Psoas muscle (tissue), 8 donors: ENCODE results near the gene TRAK1. TPM values are rescaled to one million over a fixed set of nuclear protein-coding genes. Genes with fewer than 3 reads are reported as not detected.

Source experiments
- ATAC-seq, 4 donors: fragments of 200-7000 bp; cut with Tn5 transposase; one replicate each; pipeline ENCODE4 v1.9.1; 2020; ENCODE audit warnings: moderate library complexity in 3 of 4, mild to moderate bottlenecking in 2 of 4
- DNase-seq, 2 donors: peaks; one replicate each; pipeline ENCODE4 v3.0.0-alpha.2; 2020
- H3K27ac ChIP-seq: fragments of 200-600 bp; one replicate; pipeline ENCODE4 v1.8.0; 2022
- H3K27me3 ChIP-seq, 3 donors: fragments of 200-600 bp in 1 of 3; one replicate each; pipeline versions ENCODE4 v1.6.1 to v1.8.0; 2013 to 2022; ENCODE audit warnings: low read length in 2 of 3, mild to moderate bottlenecking in 2 of 3, moderate library complexity in 1 of 3; ENCODE audit not compliant: insufficient read depth in 3 of 3
- H3K36me3 ChIP-seq, 2 donors: fragments of 200-600 bp in 1 of 2; one replicate each; pipeline versions ENCODE4 v1.6.1 to v1.8.0; 2013 to 2022; ENCODE audit warnings: low read depth in 1 of 2, mild to moderate bottlenecking in 1 of 2, moderate library complexity in 1 of 2; ENCODE audit not compliant: insufficient read depth in 1 of 2
- H3K4me1 ChIP-seq: fragments of 200-600 bp; one replicate; pipeline ENCODE4 v1.8.0; 2022
- H3K4me3 ChIP-seq: fragments of 200-600 bp; one replicate; pipeline ENCODE4 v1.8.0; 2022; ENCODE audit warnings: mild to moderate bottlenecking
- H3K9me3 ChIP-seq: fragments of 200-600 bp; one replicate; pipeline ENCODE4 v1.8.0; 2022
- WGBS, 3 donors: extraction: QIAGEN DNeasy Blood & Tissue Kit; methylation state at CpG; one replicate each; pipeline versions ENCODE4 v1.1.6 to v1.1.7; 2013; 5-methylcytosine and 5-hydroxymethylcytosine counted together
- intact Hi-C, 2 donors: fragments of 100-400 bp; cut with DNase I; formaldehyde crosslinking; loops; one replicate each; pipeline versions ENCODE4 v1.11.0 to v1.14.2; 2022
- polyA plus RNA-seq, 3 donors: library from polyadenylated mRNA; stranded (reverse); fragments of 200-250 nt; gene quantifications; one replicate each; pipeline ENCODE4 v1.2.3, GENCODE V29; 2013
- total RNA-seq, 4 donors: library from RNA; stranded (reverse); fragmentation: NEBNext Ultra II Directional in 2 of 4; extraction: Animal tissue kit (Norgen Biotek cat#: 25700) in 2 of 4; gene quantifications; one replicate each; pipeline versions ENCODE4 v1.2.1 to v1.2.4, GENCODE V29; 2021 to 2023
- TF ChIP-seq, protein P1 (sequence below): fragments of 200-600 bp; IDR thresholded peaks from one replicate; pipeline ENCODE4 v1.8.0; 2022; ENCODE audit warnings: antibody characterized with exemption
- donor health status: healthy with polysubstance abuse.
- donor health status: DM: no; HTN: no; CAD: no; lungs with moderate emphysema.
- donor health status: Bipolar disorder and iron deficiency.
- donor health status: healthy.
- donor health status: DM: yes; HTN: yes; CAD: no.
- donor health status: DM: no; HTN: no; CAD: no.
- donor health status: DM: no; HTN: no; CAD: no.
- donor health status: DM: yes; HTN: yes; CAD: no.

Gene TRAK1
- total and polyA plus RNA-seq, 7 donors, result 30.8 to 128 (median 94.8) TPM

DNA sequence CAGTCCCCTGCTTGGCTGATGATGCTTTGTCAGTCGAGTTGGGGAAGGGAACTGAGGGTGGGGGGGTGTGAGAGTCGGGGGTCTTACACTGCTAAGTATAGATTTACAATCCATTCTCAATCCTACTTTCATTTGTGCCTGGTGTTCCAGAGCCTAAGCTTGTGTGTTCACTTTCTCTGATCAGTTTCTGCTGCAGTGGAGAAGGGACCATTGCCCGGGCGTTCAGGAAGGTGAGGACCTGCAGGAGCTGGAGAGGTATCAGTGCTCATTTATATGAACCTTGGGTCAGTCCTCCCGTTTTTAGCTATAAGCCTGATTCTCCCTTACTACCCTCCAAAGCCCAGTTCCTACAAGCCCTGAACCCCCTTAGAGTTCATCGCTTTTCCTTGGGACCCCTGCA lies 41.0 kb upstream of the TRAK1 start:
- WGBS, 3 donors, result 84 to 96% (median 90%) methylated on average over 6 of the region's 6 CpGs
- H3K27ac ChIP-seq, result no peak overlapping the region
- peaks cover 55% of the 10 kb centered on the region for H3K4me1 ChIP-seq
- intact Hi-C loops, result no loop called here
- ATAC-seq (no peak), DNase-seq (no peak)
- H3K4me3 ChIP-seq, result no peak overlapping the region
- TF ChIP-seq, protein P1, sequence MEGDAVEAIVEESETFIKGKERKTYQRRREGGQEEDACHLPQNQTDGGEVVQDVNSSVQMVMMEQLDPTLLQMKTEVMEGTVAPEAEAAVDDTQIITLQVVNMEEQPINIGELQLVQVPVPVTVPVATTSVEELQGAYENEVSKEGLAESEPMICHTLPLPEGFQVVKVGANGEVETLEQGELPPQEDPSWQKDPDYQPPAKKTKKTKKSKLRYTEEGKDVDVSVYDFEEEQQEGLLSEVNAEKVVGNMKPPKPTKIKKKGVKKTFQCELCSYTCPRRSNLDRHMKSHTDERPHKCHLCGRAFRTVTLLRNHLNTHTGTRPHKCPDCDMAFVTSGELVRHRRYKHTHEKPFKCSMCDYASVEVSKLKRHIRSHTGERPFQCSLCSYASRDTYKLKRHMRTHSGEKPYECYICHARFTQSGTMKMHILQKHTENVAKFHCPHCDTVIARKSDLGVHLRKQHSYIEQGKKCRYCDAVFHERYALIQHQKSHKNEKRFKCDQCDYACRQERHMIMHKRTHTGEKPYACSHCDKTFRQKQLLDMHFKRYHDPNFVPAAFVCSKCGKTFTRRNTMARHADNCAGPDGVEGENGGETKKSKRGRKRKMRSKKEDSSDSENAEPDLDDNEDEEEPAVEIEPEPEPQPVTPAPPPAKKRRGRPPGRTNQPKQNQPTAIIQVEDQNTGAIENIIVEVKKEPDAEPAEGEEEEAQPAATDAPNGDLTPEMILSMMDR, result no peak
- H3K36me3 ChIP-seq, result no peaks in the 10 kb centered on the region
- H3K9me3 ChIP-seq, result no peaks in the 10 kb centered on the region
- no peaks in the 10 kb centered on the region for H3K27me3 ChIP-seq

DNA sequence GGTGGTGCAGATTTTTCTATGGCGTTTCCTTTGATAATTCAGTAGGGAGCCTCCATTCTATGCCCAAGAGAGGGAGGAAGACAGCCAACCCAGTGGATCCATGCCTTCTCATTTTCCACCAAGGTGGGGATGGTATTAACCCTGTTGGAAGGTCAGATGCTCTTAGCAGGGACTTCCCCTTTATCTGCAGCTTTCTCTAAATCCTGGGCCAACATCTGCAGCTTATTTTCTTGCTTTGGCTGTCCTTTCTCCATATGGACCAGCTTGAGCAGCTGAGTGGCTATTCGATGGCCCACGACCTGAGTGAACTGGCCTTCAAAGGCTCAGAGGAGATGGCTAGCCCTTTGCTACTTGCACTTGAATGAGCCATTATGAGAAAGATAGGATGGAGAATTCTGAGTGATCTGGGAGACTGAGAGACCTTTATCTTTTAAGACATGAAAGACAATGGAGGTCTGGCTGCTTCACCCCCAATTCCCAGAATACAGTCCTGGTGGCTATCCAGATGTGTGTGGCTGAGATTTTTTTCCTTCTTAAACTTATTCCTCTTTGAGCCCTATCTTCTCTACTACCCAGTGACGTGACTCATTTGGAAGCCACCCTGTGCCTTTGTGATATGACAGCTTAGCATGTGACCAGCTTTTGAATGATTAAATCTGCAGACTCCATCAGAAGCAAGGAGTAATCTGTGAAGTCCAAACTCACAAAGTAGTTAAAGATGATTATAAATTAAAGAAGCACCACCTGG lies 39.6 kb upstream of the TRAK1 start:
- no peaks in the 10 kb centered on the region for H3K36me3 ChIP-seq
- DNase-seq (no peak), ATAC-seq (peak; percentile 29 to 62 (median 46))
- no peak overlapping the region for H3K4me3 ChIP-seq
- H3K27ac ChIP-seq, result peak overlapping the region; percentile 80
- TF ChIP-seq, protein P1, result no peak
- 65 to 71% (median 66%) methylated on average over 4 of the region's 4 CpGs for WGBS, 3 donors
- H3K9me3 ChIP-seq, result no peaks in the 10 kb centered on the region
- H3K4me1 ChIP-seq, result peaks cover 47% of the 10 kb centered on the region
- intact Hi-C loops, result no loop called here
- H3K27me3 ChIP-seq, result no peaks in the 10 kb centered on the region

DNA sequence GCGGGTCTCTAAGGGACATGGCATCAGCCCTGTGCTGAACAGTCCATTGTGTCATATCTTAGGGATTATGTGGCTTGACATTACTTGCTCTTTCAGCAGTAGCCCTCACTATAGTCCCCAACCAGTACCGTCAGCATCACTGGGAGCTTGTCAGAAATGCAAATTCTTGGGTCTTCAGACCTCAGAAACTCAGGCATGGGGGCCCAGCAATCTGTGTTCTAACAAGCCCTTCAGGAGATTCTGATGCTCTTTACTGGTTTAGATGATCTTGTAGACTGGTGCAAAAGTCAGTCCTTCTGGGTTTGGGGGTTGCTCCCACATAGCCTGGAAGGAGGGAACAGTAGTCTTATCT lies 39.0 kb upstream of the TRAK1 start:
- TF ChIP-seq, protein P1, result no peak
- H3K9me3 ChIP-seq, result no peaks in the 10 kb centered on the region
- H3K27me3 ChIP-seq, result no peaks in the 10 kb centered on the region
- 74 to 83% (median 82%) methylated on average over 2 of the region's 2 CpGs for WGBS, 3 donors
- ATAC-seq (peak in 3 of 4 donors; percentile 14 to 22 (median 20)), DNase-seq (no peak)
- no peak overlapping the region for H3K4me3 ChIP-seq
- H3K4me1 ChIP-seq, result peaks cover 49% of the 10 kb centered on the region
- H3K27ac ChIP-seq, result peak overlapping the region; percentile 80
- intact Hi-C loops, result no loop called here
- no peaks in the 10 kb centered on the region for H3K36me3 ChIP-seq

DNA sequence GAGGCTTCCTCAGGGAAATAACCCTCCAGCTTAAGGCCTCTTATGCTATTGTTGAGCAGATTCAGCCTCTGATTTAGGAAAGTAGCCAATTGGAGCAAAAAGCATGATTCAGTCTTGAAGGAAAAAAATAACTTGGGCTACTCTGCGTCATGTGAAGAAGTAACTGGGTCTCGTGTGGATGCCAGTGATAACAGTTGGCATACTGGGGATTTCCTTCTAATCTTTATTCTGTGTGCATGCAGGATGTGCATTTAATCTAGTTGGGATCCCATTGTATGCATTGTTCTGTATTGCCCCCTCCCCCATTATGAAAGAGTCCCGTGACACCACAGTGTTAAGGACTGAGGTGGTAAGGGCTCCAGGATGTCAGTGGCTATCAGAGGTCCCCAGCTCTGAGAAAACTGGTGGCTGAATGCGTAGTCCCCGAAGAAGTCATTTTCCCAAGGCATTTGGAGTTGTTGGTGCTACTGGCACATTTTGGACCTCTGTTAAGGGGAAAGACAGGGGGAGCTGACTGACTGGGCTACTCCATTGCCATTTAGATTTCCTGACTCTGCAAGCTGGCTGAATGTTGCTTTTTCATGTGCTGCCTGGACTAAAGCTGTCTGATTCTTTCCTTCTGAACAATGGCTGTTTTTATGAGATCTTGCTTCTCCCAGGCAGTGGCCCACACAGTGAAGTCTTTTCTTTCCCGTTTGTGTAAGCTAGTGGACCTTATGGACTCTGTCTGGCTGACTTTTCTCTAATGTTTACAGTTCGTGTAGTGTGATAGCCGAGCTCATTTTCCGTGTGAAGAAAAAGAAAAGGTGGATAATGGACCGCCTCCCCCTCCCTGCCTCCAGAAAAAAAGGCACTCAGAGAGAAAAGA lies 38.4 kb upstream of the TRAK1 start:
- no peaks in the 10 kb centered on the region for H3K9me3 ChIP-seq
- ATAC-seq (peak in 3 of 4 donors; percentile 25 to 49 (median 34)), DNase-seq (no peak)
- H3K4me1 ChIP-seq, result peaks cover 53% of the 10 kb centered on the region
- H3K4me3 ChIP-seq, result no peak overlapping the region
- intact Hi-C loops, result no loop called here
- peak overlapping the region; percentile 80 for H3K27ac ChIP-seq
- 19 to 27% (median 22%) methylated on average over 9 to 10 of the region's 10 CpGs for WGBS, 3 donors
- no peaks in the 10 kb centered on the region for H3K27me3 ChIP-seq
- no peaks in the 10 kb centered on the region for H3K36me3 ChIP-seq
- TF ChIP-seq, protein P1, result no peak
